GM18519 (cell line): ENCODE data around the gene TTC21A.
A peak's percentile ranks its signal among the peaks of the same experiment; 100 is the strongest.

Experiments
- ATAC-seq: cut with Tn5 transposase; IDR thresholded peaks from one replicate; pipeline ENCODE4 v1.9.1; 2021; ENCODE audit warnings: mild to moderate bottlenecking, moderate library complexity; ENCODE audit not compliant: unreplicated experiment, low FRiP score

TTC21A gene

GRCh38 chr3:39135170-39135805, 27.8 kb downstream of the TTC21A start:
- no peak for ATAC-seq

- no peak for ATAC-seq
These were observed 29.3 kb downstream of the TTC21A start for GRCh38 chr3:39136533-39137434.

DNA sequence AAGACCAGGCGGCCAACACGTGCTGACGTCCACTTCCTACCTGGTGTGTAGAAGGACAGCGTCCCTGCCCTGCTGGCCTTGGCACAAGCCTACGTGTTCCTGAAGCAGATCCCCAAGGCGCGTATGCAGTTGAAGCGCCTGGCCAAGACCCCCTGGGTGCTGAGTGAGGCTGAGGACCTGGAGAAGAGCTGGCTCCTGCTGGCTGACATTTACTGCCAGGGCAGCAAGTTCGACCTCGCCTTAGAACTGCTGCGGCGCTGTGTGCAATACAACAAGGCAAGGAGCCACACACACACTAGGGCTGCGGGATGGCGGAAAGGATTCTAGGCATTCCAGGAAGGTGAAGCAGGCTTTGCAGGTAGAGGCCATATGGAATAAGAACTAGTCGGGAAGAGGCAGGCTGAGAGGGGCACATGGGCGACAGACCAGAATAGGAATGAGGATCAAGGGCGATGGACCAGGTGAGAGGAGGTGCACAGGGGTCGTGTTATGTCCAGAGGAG, 30.0 kb downstream of the TTC21A start:
- ATAC-seq: no peak

DNA sequence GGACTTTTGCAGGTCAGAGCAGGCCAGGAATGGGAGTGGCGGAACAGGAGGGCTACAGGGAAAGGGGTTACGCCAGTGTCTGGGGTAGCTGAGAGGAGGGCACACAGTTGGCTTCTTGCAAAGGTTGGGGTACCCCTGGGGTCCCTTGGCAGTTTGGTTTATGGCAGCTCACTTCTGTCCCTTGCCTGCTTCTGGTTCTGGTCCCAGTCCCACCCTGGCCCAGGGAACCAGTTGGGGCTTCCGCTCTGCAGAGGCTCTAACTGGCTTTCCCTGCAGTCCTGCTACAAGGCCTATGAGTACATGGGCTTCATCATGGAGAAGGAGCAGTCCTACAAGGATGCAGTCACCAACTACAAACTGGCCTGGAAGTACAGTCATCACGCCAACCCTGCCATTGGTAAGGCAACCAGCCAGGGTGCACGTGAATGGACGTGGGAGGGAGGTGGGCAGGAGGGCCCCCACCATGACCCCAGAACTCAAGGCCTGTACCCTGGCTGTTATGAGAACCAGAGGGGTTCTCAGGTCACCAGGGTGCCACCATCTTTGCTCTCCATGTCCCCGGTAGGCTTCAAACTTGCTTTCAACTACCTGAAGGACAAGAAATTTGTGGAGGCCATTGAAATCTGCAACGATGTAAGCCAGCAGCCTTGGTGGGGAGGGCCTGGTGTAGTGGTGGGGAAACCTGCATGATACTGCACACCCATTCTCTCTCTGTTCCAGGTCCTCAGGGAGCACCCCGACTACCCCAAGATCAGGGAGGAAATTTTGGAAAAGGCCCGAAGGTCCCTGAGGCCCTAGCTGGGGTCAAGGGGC, 30.7 kb downstream of the TTC21A start:
- no peak for ATAC-seq

- no peak for ATAC-seq
These were observed 31.4 kb downstream of the TTC21A start for GRCh38 chr3:39138804-39139415.

DNA sequence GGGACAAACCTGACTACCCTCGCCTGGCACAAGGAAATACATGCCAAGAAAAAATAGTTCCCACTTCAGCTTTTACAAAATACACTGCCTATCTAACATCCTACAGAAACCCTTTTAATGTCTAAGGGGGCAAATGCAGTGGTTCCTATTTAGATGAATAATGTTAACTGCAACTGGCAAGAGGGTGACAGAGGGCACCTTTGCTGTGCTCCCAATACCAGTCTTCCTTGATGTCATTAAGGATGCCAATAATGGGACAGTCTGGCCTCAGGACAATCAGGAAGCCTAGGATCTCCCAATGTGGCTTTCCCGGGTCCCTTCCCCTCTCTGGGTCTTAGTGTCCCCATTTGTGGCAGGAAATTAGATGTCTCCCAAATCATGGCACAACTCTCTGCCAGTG, 32.0 kb downstream of the TTC21A start:
- ATAC-seq: no peak

- ATAC-seq: no peak
These were observed 33.0 kb downstream of the TTC21A start for GRCh38 chr3:39140341-39140971.

DNA sequence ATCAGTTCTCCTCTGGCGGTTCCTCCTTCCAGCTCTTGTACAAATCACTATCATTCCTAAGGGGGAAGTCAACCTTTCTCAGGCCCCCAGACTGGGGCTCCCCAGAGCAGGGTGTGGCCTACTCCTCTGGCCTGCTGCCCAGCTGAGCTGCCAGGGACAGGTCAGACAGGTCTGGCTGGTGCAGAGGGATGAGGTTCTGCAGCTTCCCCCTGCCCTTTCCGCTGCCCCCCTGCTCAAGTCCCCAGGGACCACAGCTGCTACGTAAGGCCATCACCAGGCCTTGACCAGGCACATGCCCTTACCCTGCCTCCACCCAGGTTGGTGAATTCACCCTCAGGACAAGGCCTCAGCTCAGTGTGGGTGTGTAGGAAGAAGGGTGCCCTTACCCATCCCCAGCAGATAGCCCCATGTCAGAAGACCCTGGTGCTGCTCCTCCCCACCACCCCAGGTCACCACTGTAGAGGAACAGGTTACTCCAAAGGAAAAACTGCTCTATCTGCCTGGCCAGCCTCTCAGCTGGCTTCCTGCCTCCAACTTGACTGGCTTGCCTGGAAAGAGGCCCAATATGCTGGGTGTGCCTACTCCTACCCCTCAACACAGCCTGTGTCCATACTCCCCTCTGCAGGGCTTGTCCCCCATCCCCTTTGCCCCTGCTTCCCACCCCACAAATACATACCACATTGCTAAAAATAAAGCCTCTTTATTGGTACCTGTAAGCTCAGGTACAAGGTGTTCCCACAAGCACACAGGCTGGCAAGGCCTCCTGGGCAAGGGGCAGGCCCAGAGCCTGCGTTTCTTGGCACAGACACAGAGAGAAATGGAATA, 33.9 kb downstream of the TTC21A start:
- no peak for ATAC-seq

GRCh38 chr3:39142067-39142466, 34.6 kb downstream of the TTC21A start:
- no peak for ATAC-seq

GRCh38 chr3:39143051-39143885, 35.8 kb downstream of the TTC21A start:
- ATAC-seq: no peak

DNA sequence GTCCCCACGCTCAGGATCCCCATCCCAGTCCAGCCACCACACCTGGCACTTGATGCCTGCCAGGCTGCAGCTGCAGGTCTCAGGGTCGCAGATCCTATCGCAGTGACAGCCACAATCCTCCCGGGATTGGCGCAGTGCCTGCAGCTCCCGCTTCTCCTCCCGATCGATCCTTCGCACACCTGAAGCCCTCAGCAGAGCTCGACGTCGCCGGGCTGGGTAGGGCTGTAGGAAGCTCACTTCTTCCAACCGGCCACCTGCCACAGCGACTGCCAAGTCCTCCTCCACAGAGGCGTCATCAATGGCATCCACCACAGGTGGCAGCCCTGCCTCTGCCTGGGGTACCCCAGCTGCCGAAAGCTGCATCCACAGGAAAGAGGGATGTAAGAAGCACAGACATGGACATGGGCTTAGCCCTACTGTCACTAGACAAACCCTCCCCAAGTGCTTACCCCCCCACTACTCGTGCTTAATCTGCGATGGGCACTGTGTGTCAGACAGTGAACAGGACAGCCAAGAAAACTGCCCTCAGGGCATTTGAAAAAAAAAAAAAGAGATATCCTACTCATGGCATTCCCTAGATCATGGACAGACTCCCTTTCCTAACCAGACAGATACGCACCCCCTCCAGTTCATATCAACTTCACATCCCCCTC, 36.7 kb downstream of the TTC21A start:
- no peak for ATAC-seq

DNA sequence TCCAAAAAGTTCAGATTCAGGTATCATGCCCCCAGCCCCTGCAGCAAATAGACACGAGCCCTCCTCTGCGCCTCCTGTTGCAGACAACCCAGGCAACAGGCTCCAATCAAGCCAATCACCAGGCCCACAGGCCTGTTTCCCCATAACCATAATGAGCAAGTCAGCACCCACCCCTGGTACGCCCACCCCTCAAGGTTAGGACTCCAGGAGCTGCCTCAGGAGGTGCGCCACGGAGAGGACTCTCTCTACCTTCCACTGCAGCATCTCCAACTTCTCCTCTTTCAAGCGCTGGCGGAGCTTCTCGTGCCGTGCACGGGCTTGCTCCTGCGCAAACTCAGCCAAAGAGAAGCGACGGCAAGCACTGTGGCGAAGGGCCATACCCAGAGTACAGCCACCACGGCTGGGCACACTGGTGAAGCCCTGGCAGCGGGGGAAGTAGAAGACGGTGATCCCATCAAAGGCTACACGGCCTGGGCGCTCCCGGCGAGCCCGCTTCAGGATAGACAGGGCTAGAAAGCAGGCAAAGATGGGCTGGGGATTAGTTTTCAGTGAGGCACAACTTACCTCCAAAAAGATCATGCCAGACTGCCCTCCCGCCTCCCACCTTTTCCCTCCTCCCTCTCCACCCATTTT, 37.4 kb downstream of the TTC21A start:
- ATAC-seq: no peak

- no peak for ATAC-seq
These were observed 38.6 kb downstream of the TTC21A start for GRCh38 chr3:39146083-39146501.

DNA sequence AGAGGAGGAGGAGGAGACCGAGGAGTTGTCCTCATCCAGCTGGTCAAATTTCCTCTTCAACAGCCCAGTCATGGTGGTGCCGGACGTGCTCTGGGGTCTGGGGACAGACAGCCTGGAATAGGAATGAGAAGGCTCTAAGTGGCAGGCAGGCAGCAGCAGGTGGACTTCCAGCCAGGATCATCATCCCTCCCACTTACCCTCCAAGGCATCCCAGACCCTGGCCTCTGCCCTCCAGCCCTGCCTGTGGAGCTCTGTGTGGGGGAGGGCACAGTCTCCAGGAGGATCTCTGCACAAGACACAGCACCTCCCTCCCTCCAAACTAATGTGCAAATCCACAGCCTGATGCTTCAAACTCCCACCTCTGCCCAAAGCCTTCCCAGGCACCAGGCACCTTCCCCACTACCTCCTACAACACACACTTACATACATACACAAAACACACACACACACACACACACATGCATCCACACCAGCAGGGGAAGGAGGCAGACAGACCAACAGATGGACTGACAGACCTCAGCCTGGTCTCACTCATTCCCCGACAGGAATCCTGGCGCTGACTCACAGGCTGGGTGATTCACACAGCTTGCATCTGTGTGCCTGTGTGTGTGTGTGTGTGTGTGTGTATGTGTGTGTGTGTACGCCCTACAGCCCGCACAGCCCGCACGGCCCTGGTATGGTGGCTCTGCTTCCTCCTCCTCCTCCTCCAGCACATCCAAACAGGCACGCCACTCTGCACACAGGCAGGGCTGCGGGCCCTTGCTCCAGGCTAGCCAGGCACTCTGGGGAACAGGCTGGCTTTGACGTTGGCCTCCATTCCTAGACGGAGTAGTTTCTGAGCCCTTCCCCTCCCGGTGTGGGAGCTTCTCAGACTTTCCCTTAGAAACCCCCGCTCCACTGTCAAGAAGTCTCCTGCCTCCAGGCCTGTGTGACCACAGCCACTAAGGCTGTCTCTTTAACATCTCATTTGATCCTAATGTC, 39.4 kb downstream of the TTC21A start:
- ATAC-seq: no peak

- ATAC-seq: peak; percentile 24
These were observed 40.4 kb downstream of the TTC21A start for GRCh38 chr3:39147711-39148434.
